HG02852 (cell line): ENCODE results near the gene GCK.

ENCODE experiments used
- ATAC-seq: cut with Tn5 transposase; IDR thresholded peaks from one replicate; pipeline ENCODE4 v1.9.1; 2021; ENCODE audit warnings: mild to moderate bottlenecking, moderate library complexity; ENCODE audit not compliant: unreplicated experiment

GCK gene

GRCh38 chr7:44096326-44096881, 92.8 kb downstream of the GCK start:
- ATAC-seq = no peak

GRCh38 chr7:44095781-44096180, 93.5 kb downstream of the GCK start:
- no peak for ATAC-seq

GRCh38 chr7:44094883-44095592, 94.2 kb downstream of the GCK start:
- no peak for ATAC-seq

DNA sequence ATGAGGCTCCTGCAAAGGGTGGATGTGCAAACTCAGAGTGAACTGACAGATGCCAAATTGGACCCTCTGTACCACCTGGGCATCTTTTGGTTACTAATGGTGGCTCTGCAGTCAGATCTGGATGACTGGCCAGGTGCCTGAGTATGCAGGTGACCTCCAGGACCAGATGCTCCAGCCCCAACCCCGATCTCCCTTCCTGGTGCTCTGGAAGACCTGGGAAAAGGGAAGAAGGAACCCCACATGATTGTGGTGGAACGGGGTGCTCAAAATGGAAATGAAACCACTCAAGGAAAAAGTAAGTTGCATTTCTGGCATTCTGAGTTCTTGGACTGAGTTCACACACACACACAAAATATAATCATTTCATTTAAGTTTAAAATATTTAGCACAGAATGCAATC, 94.9 kb downstream of the GCK start:
- no peak for ATAC-seq
